AG09319 (cell line): ENCODE measurements around the gene HDAC4.

ENCODE experiments used
- DNase-seq: peaks from one replicate; pipeline ENCODE4 v3.0.0-alpha.2; 2010; ENCODE audit warnings: low read depth; ENCODE audit errors: extremely low read depth
- TF ChIP-seq, protein P1 (sequence below): IDR thresholded peaks from 2 replicates; pipeline ENCODE4 v1.5.1; 2011; ENCODE audit warnings: low read depth, mild to moderate bottlenecking, inconsistent platforms, low read length, moderate library complexity

The HDAC4 gene

DNA sequence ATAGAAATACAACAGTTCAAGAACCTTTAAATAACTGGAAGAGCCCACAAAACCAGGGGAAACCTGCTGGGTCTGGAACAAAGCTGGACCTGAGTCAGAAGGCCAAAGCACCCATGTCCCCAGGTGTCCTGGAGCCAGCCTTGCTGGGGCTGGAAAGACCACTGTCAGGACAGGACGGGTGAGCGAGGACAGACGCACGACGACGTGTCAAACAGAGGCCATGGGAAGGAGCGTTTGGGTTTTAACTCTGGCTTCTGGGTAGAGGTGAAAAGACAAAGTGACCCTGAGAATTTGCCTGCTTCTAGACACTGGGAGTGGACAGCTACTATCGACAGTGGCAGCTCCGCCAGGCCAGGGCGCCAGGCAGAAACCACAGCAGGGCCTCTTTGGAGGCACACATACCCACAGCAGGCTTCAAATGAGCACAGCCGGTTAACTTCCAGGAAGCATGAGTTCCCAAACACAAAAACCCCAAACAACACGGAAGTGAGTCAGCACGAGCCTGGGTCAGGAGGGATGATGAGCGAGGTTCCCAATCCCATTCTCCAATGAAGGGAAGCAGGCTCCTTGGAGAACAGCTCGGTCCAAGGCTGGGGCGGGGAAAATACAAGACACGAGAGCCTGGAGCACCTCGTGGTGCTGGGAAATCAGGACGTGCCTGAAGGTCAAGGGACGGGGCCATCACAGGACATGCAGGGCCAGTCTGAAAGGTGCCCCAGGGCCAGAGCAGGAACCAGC, 344.9 kb downstream of the HDAC4 start:
- DNase-seq, result no peak
- TF ChIP-seq, protein P1, sequence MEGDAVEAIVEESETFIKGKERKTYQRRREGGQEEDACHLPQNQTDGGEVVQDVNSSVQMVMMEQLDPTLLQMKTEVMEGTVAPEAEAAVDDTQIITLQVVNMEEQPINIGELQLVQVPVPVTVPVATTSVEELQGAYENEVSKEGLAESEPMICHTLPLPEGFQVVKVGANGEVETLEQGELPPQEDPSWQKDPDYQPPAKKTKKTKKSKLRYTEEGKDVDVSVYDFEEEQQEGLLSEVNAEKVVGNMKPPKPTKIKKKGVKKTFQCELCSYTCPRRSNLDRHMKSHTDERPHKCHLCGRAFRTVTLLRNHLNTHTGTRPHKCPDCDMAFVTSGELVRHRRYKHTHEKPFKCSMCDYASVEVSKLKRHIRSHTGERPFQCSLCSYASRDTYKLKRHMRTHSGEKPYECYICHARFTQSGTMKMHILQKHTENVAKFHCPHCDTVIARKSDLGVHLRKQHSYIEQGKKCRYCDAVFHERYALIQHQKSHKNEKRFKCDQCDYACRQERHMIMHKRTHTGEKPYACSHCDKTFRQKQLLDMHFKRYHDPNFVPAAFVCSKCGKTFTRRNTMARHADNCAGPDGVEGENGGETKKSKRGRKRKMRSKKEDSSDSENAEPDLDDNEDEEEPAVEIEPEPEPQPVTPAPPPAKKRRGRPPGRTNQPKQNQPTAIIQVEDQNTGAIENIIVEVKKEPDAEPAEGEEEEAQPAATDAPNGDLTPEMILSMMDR, result no peak

DNA sequence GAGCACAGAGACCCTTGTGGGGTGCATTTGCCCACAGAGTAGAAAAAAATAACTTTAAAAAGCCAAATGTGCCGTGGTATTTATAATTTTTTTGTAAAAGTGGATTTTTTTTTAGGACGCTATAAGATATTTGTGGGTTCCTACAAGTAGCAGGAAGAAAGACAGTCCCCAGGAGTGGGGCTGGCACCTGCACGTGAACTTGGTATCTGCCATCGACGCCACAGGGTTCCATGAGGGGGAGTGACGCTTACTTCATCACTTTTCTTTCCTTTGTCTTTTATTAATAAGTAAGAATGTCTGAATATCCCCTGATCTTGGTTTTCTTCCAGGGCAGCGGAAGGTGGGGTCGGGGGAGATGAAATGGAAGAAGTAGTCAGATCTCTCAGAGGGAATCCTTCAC, 345.9 kb downstream of the HDAC4 start:
- TF ChIP-seq, protein P1, result no peak
- DNase-seq, result no peak

DNA sequence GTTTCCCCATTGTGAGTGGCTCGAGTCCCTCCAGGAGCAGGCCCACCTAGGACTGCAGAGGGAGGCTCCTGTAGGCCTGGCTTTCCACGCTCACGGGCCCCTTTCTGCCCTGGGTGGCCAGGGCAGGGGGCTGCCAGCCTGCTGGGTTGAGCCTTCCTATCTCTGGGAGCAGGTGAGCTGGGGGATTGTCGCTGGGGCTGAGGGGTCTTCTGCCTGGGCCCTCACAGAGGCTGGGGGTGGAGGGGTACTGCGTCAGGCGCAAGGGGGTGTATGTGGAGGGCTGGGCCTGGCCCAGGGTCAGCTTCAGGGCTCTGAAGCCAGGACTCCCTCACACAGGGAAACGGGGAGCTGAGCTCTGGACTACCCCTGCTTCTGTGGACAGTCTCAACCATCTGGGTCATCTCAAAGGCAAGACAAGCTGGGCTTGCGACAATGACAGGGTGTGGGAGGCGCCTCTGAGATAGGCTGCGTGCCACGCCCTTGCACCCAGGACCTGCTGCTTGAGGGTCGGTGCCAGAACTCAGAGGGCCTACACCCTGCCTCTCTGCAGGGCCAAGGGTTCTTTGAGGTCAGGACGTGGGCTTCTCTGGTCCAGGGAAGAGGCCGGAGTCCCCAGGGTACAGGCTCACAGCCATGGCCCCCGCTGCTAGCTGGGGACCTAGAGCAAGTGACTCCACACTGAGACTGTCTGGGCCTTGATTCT, 346.9 kb downstream of the HDAC4 start:
- TF ChIP-seq, protein P1, result no peak
- no peak for DNase-seq

DNA sequence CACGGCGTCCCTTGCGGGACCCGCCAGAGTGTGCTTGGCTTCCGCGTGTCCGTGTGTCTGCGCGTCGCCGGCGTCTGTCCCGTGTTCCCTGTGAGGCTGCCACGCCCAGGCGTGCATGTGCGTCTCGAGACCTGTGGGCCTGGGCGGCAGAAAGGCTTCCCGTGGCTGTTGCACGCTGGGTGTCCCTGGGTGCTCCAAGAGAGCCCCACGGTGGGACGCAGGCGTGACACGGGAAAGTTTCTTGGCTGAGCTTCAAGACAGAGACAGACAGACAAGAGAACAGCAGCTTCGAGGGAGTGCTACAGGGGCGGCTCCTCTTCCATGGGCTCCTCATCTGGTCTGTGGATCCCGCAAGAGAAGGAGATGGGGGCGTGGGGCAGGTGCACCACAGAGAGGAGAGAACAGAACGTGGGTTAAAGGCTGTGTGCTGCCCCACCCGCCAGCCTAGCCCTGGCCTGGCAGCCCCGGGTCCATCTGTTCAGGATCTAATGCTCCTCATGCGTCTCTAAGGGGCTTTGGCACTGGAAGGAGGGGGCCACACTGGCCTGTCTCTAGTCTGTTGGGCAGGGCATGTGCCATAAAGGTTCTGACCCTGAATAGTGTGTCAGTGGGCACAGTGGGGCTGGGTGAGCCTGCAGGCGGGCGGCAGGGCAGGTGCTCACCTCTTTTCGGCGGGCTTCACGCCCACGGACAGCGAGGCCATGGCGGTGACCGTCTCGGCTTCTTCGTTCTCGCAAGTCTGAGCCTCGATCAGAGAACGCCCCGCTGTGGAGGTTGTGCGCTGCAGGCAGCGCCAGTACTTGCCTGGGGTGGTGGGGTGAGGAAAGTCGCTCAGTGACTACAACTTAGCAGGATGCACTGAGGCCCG, 347.8 kb downstream of the HDAC4 start:
- DNase-seq, result no peak
- TF ChIP-seq, protein P1, result no peak

DNA sequence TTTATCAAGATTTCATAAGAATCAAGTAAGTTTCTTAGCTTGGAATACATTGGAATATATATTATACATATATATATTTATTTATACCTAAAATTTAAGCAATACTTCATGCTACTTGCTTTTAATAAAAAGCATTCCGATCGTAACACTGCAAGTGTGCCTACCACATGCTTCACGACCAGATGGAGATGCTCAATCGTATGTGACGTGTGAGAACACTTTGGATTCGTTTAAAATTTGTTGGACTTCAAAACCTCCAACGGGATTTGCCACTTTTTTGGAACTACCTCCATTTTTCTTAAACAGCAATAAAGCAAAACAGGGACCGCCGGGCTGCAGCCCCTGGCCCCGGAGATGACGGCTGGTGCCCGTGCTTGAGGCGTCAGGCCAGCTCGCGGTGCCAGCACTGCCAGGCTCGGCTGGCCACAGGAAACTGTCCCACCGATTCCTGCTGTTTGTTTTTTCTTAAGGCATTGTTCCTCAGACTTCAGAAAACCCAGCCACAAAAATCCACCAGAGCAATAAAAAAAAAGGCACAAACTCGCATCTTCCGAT, 348.9 kb downstream of the HDAC4 start:
- no peak for DNase-seq
- TF ChIP-seq, protein P1, result no peak

DNA sequence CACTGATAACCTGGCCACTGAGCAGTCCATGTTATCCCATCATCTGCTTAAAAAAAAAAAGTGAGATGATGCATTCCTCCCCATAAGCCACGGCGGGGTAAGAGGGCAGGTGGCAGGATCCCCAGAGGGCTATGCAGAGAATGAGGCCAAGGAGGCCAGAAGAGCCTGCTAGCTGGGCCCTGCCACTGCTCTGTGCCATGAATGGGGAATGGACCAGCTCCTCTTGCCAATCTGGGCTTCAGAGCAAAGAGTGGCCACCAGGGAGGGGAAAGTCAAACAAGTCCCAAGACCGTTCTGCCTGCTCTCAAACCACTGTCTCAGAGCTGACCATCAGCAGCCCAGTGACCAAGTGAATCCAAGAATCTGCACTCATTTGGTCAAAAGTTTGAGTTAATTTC, 350.6 kb downstream of the HDAC4 start:
- DNase-seq, result no peak
- TF ChIP-seq, protein P1, result no peak
